Osteoblast (primary cell): ENCODE measurements around the gene THAP8. TPM values are rescaled to one million over a fixed set of nuclear protein-coding genes. Genes with fewer than 3 reads are reported as not detected.

Source experiments
- DNase-seq: peaks from one replicate; pipeline ENCODE4 v3.0.0; 2011; ENCODE audit warnings: low spot score, mixed read lengths; ENCODE audit not compliant: insufficient read length; ENCODE audit errors: missing footprints
- H2AFZ ChIP-seq: 2 replicates; pipeline ENCODE4 v1.6.0; 2011; ENCODE audit warnings: mild to moderate bottlenecking, low read length
- H3K27ac ChIP-seq: 2 replicates; pipeline ENCODE4 v1.5.1; 2011; ENCODE audit warnings: mild to moderate bottlenecking, low read depth, low read length, moderate library complexity
- H3K27me3 ChIP-seq: 2 replicates; pipeline ENCODE4 v1.6.0; 2012; ENCODE audit warnings: mild to moderate bottlenecking, control low read depth, inconsistent platforms, low read length, moderate library complexity; ENCODE audit not compliant: insufficient read depth
- H3K36me3 ChIP-seq: 2 replicates; pipeline ENCODE4 v1.5.1; 2011; ENCODE audit warnings: mild to moderate bottlenecking, low read length, control low read depth, moderate library complexity; ENCODE audit not compliant: insufficient read depth
- H3K4me1 ChIP-seq: 2 replicates; pipeline ENCODE4 v1.5.1; 2011; ENCODE audit warnings: mild to moderate bottlenecking, low read length, control low read depth, moderate library complexity; ENCODE audit not compliant: insufficient read depth
- H3K4me2 ChIP-seq: 2 replicates; pipeline ENCODE4 v1.6.0; 2011; ENCODE audit warnings: mild to moderate bottlenecking, low read length; ENCODE audit not compliant: insufficient read depth
- H3K4me3 ChIP-seq: fragments of 200-600 bp; sonication (generic); 3 replicates; pipeline ENCODE4 v1.5.1; 2012; ENCODE audit warnings: mild to moderate bottlenecking, low read length, inconsistent platforms; ENCODE audit not compliant: insufficient read depth
- H3K79me2 ChIP-seq: 2 replicates; pipeline ENCODE4 v1.6.0; 2012; ENCODE audit warnings: mild to moderate bottlenecking, low read length, control low read depth, inconsistent platforms; ENCODE audit not compliant: insufficient read depth
- H3K9me3 ChIP-seq: 2 replicates; pipeline ENCODE4 v1.5.1; 2011; ENCODE audit warnings: low read depth, low read length, control low read depth
- H4K20me1 ChIP-seq: 2 replicates; pipeline ENCODE4 v1.6.0; 2012; ENCODE audit warnings: mild to moderate bottlenecking, low read length, control low read depth; ENCODE audit not compliant: insufficient read depth
- total RNA-seq: library from RNA; depleted of rRNA; stranded (reverse); fragments of >200 nt; gene quantifications from 2 replicates; pipeline ENCODE4 v1.2.3, GENCODE V29; 2012
- TF ChIP-seq, protein P1 (sequence below): IDR thresholded peaks from 2 replicates; pipeline ENCODE4 v1.5.1; 2011; ENCODE audit warnings: mild to moderate bottlenecking, low read depth, low read length, moderate library complexity; ENCODE audit errors: extremely low read depth

THAP8 gene
- total RNA-seq, 1 donor: 5.1 TPM

DNA sequence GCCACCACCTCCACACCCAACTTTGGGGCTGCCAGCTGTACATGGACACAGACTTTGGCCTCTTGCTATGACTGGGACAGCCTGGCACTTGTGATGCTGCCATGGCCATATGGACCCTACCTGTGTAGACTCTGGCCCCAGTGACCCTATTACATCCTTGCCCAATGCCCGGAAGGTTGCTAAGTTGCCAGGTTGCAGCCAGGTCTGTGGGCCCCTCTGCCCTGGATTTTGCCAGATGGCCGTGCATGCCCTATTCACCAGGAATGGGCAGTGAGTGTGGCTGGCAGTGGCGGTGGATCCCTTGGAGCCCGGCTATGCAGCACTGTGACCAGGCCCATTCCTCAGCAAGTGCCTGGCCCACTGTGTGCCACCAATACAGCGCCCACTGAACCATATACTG, 68.0 kb downstream of the THAP8 start:
- no peak overlapping the region for H2AFZ ChIP-seq
- no peak overlapping the region for H3K4me3 ChIP-seq
- DNase-seq: no peak
- H3K79me2 ChIP-seq: no peaks in the 10 kb centered on the region
- peaks cover 2% of the 10 kb centered on the region for H3K9me3 ChIP-seq
- H3K27ac ChIP-seq: no peak overlapping the region
- H3K4me1 ChIP-seq: no peaks in the 10 kb centered on the region
- H3K4me2 ChIP-seq: no peak overlapping the region
- H3K27me3 ChIP-seq: peaks cover 22% of the 10 kb centered on the region
- H3K36me3 ChIP-seq: no peaks in the 10 kb centered on the region
- no peaks in the 10 kb centered on the region for H4K20me1 ChIP-seq
- TF ChIP-seq, protein P1, sequence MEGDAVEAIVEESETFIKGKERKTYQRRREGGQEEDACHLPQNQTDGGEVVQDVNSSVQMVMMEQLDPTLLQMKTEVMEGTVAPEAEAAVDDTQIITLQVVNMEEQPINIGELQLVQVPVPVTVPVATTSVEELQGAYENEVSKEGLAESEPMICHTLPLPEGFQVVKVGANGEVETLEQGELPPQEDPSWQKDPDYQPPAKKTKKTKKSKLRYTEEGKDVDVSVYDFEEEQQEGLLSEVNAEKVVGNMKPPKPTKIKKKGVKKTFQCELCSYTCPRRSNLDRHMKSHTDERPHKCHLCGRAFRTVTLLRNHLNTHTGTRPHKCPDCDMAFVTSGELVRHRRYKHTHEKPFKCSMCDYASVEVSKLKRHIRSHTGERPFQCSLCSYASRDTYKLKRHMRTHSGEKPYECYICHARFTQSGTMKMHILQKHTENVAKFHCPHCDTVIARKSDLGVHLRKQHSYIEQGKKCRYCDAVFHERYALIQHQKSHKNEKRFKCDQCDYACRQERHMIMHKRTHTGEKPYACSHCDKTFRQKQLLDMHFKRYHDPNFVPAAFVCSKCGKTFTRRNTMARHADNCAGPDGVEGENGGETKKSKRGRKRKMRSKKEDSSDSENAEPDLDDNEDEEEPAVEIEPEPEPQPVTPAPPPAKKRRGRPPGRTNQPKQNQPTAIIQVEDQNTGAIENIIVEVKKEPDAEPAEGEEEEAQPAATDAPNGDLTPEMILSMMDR: no peak

Other genes starting within 250 kb of the THAP8 start
- gene PRODH2, start 241.4 kb downstream of the THAP8 start, total RNA-seq: not detected in 2 replicates
- gene NPHS1, start 201.8 kb downstream of the THAP8 start, total RNA-seq: not detected in 2 replicates
- not detected in 2 replicates for gene KIRREL2, start 197.4 kb downstream of the THAP8 start, total RNA-seq
- gene APLP1, start 185.7 kb downstream of the THAP8 start, total RNA-seq: 2.1 and 3.6 TPM in 2 replicates
- gene NFKBID, start 153.7 kb downstream of the THAP8 start, total RNA-seq: 4.4 and 5.8 TPM in 2 replicates
- 0.36 and 1.5 TPM in 2 replicates for gene HCST, start 151.8 kb downstream of the THAP8 start, total RNA-seq
- gene TYROBP, start 146.0 kb downstream of the THAP8 start, total RNA-seq: 0.36 TPM in 1 of 2 replicates, not detected in the other
- gene LRFN3, start 117.9 kb downstream of the THAP8 start, total RNA-seq: 4.4 and 6.9 TPM in 2 replicates
- 15.3 and 21.0 TPM in 2 replicates for gene SDHAF1, start 59.1 kb downstream of the THAP8 start, total RNA-seq
- gene SYNE4, start 45.5 kb downstream of the THAP8 start, total RNA-seq: under 0.01 TPM in 1 of 2 replicates, not detected in the other
- gene ALKBH6, start 40.1 kb downstream of the THAP8 start, total RNA-seq: 8.3 and 12.3 TPM in 2 replicates
- gene CLIP3, start 21.4 kb downstream of the THAP8 start, total RNA-seq: 13.4 and 21.2 TPM in 2 replicates
- 1.4 and 1.8 TPM in 2 replicates for gene WDR62, start 612 bp upstream of the THAP8 start, total RNA-seq
- not detected in 2 replicates for gene OVOL3, start 56.9 kb upstream of the THAP8 start, total RNA-seq
- 22.4 and 33.6 TPM in 2 replicates for gene POLR2I, start 60.6 kb upstream of the THAP8 start, total RNA-seq
- 126 and 136 TPM in 2 replicates for gene TBCB, start 61.2 kb upstream of the THAP8 start, total RNA-seq
- gene CAPNS1, start 85.8 kb upstream of the THAP8 start, total RNA-seq: 400 and 420 TPM in 2 replicates
- 8.3 and 13.6 TPM in 2 replicates for gene COX7A1, start 98.2 kb upstream of the THAP8 start, total RNA-seq
- 6.9 and 7.1 TPM in 2 replicates for gene ZNF565, start 160.4 kb upstream of the THAP8 start, total RNA-seq
- 65.7 and 82.2 TPM in 2 replicates for gene ZNF146, start 160.8 kb upstream of the THAP8 start, total RNA-seq